ENCODE data around the gene NMU. TPM values are rescaled to one million over a fixed set of nuclear protein-coding genes. Genes with fewer than 3 reads are reported as not detected.

NMU gene
- total and polyA plus RNA-seq, 4 donors = 1.1 to 2.6 (median 1.6) TPM

DNA sequence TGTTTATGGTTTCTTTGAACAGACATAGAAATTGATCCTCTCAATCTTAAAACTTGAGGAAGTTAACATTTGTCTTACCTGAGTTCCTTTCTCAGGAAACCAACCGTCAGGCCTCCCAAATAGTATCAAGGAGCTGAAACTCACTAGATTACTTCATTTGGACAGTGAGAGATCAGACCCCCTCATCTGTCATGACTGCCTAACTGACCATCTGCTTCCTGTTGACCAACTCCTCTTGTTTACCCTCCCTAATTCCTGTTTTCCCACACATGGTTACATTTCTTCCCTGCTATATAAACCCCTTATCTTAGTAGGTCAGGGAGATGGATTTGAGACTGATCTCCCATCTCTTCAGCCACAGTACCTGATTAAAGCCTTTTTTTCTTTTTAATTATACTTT, 46.2 kb upstream of the NMU start:
- no peaks in the 10 kb centered on the region for H3K36me3 ChIP-seq (ENCODE audit: control insufficient read depth in 4 of 4, insufficient read depth in 4 of 4, low read length in 4 of 4)
- H3K27ac ChIP-seq (ENCODE audit: low read depth in 1 of 2, low read length in 1 of 2) = no peak overlapping the region
- DNase-seq = no peak
- 39 to 52% methylated on average over 1 of the region's 1 CpG for WGBS, 2 donors
- no peak for ATAC-seq (ENCODE audit: insufficient read depth, low FRiP score)
- H3K9me3 ChIP-seq (ENCODE audit: control insufficient read depth in 4 of 4, insufficient read depth in 3 of 4, low read length in 3 of 4) = no peaks in the 10 kb centered on the region
- no peaks in the 10 kb centered on the region for H3K27me3 ChIP-seq (ENCODE audit: control insufficient read depth in 3 of 3, insufficient read depth in 3 of 3, low read length in 2 of 3)
- no peak overlapping the region for H3K9ac ChIP-seq (ENCODE audit: insufficient read depth in 1 of 2, low read length in 2 of 2)
- TF ChIP-seq, protein P1, sequence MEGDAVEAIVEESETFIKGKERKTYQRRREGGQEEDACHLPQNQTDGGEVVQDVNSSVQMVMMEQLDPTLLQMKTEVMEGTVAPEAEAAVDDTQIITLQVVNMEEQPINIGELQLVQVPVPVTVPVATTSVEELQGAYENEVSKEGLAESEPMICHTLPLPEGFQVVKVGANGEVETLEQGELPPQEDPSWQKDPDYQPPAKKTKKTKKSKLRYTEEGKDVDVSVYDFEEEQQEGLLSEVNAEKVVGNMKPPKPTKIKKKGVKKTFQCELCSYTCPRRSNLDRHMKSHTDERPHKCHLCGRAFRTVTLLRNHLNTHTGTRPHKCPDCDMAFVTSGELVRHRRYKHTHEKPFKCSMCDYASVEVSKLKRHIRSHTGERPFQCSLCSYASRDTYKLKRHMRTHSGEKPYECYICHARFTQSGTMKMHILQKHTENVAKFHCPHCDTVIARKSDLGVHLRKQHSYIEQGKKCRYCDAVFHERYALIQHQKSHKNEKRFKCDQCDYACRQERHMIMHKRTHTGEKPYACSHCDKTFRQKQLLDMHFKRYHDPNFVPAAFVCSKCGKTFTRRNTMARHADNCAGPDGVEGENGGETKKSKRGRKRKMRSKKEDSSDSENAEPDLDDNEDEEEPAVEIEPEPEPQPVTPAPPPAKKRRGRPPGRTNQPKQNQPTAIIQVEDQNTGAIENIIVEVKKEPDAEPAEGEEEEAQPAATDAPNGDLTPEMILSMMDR (IDR thresholded peaks at IDR 0.05; ENCODE audit: control extremely low read depth, extremely low read depth) = no peak
- no peak overlapping the region for H3K4me3 ChIP-seq
- H3K4me1 ChIP-seq (ENCODE audit: control insufficient read depth in 5 of 5, insufficient read depth in 5 of 5, low read length in 5 of 5) = no peaks in the 10 kb centered on the region

DNA sequence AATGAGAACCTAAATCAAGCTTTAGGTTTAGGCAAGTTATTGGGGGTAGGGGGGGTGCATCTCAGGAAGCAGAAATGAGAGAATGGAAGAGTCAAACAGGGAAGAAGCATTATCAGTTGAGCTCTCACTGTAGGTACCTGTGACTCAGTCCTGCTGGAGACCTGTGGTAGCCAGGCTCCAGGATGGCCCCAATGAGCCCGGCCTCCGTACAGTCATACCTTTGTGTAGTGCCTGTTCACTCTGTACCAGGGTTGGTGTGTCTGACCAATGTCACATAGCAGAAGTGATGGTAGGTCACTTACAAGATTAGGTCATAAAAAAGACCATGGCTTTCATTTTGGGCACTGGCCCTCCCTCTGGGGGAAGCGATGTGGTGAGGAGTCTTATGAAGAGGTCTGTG, 45.3 kb upstream of the NMU start:
- Histone ChIP-seq H3K27me3 (ENCODE audit: control insufficient read depth in 3 of 3, insufficient read depth in 3 of 3, low read length in 2 of 3) (no peaks in the 10 kb centered on the region), H3K9ac (ENCODE audit: insufficient read depth in 1 of 2, low read length in 2 of 2) (no peak overlapping the region), H3K9me3 (ENCODE audit: control insufficient read depth in 4 of 4, insufficient read depth in 3 of 4, low read length in 3 of 4) (no peaks in the 10 kb centered on the region), H3K27ac (ENCODE audit: low read depth in 1 of 2, low read length in 1 of 2) (no peak overlapping the region), H3K4me3 (no peak overlapping the region), H3K36me3 (ENCODE audit: control insufficient read depth in 4 of 4, insufficient read depth in 4 of 4, low read length in 4 of 4) (no peaks in the 10 kb centered on the region), H3K4me1 (ENCODE audit: control insufficient read depth in 5 of 5, insufficient read depth in 5 of 5, low read length in 5 of 5) (no peaks in the 10 kb centered on the region)
- no peak for DNase-seq
- 88 to 96% methylated on average over 3 of the region's 3 CpGs for WGBS, 2 donors
- ATAC-seq (ENCODE audit: insufficient read depth, low FRiP score) = no peak
- TF ChIP-seq, protein P1 (IDR thresholded peaks at IDR 0.05; ENCODE audit: control extremely low read depth, extremely low read depth) = no peak

DNA sequence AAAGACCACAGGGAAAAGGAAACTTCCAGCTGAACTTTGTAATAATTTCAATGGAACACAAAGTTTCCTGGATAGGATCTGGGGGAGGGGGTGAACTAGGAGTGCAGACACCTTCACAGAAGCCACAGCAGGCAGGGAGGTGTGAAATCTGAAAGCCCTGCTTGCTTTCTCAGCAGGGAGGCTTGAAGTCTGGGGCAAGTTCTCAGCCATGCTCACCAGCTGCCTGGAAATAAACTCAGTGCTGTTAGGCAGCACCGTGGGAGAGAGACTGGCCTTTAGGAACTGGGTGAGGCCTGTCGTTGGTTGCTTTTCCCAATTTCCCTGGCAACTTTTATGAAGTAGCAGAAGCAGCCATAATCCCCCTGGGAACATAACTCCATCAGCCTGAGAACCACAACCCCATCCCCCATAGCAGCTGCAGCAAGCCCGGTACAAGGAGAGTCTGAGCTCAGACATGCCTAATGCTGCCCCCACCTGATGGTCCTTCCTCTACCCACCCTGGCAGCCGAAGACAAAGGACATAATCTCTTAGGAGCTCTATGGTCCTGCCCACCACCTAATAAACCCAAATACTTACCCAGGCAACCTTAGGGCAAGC, 39.2 kb upstream of the NMU start:
- peaks cover 0 to 2% (median 0%) of the 10 kb centered on the region in 4 donors for H3K9me3 ChIP-seq (ENCODE audit: control insufficient read depth in 4 of 4, insufficient read depth in 3 of 4, low read length in 3 of 4)
- ATAC-seq (ENCODE audit: insufficient read depth, low FRiP score) (no peak), DNase-seq (no peak)
- no peak overlapping the region for H3K4me3 ChIP-seq
- TF ChIP-seq, protein P1 (IDR thresholded peaks at IDR 0.05; ENCODE audit: control extremely low read depth, extremely low read depth) = no peak
- no peak overlapping the region for H3K9ac ChIP-seq (ENCODE audit: insufficient read depth in 1 of 2, low read length in 2 of 2)
- H3K36me3 ChIP-seq (ENCODE audit: control insufficient read depth in 4 of 4, insufficient read depth in 4 of 4, low read length in 4 of 4) = no peaks in the 10 kb centered on the region
- peaks cover 0 to 3% (median 0%) of the 10 kb centered on the region in 3 donors for H3K27me3 ChIP-seq (ENCODE audit: control insufficient read depth in 3 of 3, insufficient read depth in 3 of 3, low read length in 2 of 3)
- no peak overlapping the region for H3K27ac ChIP-seq (ENCODE audit: low read depth in 1 of 2, low read length in 1 of 2)
- 54 to 55% methylated on average over 4 of the region's 4 CpGs for WGBS, 2 donors
- no peaks in the 10 kb centered on the region for H3K4me1 ChIP-seq (ENCODE audit: control insufficient read depth in 5 of 5, insufficient read depth in 5 of 5, low read length in 5 of 5)

DNA sequence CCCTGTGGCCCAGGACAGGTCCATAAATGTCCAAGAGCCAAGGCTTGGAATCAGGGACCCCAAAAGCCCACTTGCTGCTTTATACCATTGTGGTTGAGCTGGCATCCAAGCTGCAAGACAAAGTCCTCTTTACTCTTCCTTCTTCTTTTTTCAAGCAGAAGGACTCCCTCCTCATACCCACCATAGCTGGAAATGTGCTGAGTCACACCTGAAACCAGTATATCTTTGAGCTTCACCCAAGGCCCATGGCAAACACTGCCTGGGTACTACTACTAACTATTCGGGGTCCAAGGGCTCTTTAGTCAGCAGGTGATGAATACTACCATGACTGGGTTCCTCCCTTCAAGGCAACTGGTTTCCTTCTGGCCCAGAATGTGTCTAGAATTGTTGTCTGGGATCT, 37.3 kb upstream of the NMU start:
- TF ChIP-seq, protein P1 (IDR thresholded peaks at IDR 0.05; ENCODE audit: control extremely low read depth, extremely low read depth) = no peak
- no peak for DNase-seq
- Histone ChIP-seq H3K4me3 (no peak overlapping the region), H3K27ac (ENCODE audit: low read depth in 1 of 2, low read length in 1 of 2) (no peak overlapping the region), H3K4me1 (ENCODE audit: control insufficient read depth in 5 of 5, insufficient read depth in 5 of 5, low read length in 5 of 5) (no peaks in the 10 kb centered on the region), H3K36me3 (ENCODE audit: control insufficient read depth in 4 of 4, insufficient read depth in 4 of 4, low read length in 4 of 4) (no peaks in the 10 kb centered on the region), H3K9me3 (ENCODE audit: control insufficient read depth in 4 of 4, insufficient read depth in 3 of 4, low read length in 3 of 4) (peaks cover 0 to 2% (median 0%) of the 10 kb centered on the region in 4 donors), H3K27me3 (ENCODE audit: control insufficient read depth in 3 of 3, insufficient read depth in 3 of 3, low read length in 2 of 3) (peaks cover 0 to 3% (median 0%) of the 10 kb centered on the region in 3 donors), H3K9ac (ENCODE audit: insufficient read depth in 1 of 2, low read length in 2 of 2) (no peak overlapping the region)
- ATAC-seq (ENCODE audit: insufficient read depth, low FRiP score) = no peak
- WGBS, 2 donors = 93 to 95% methylated on average over 1 of the region's 1 CpG
